ENCODE results near the gene TPSAB1.

The TPSAB1 gene

GRCh38 chr16:1288813-1289476 lies 48.4 kb downstream of the TPSAB1 start:
- DNase-seq = no peak

- DNase-seq = no peak
Measured at GRCh38 chr16:1289477-1289866, 49.0 kb downstream of the TPSAB1 start.

- no peak for DNase-seq
Measured at GRCh38 chr16:1290063-1290501, 49.6 kb downstream of the TPSAB1 start.

- no peak for DNase-seq
Measured at GRCh38 chr16:1290860-1291575, 50.5 kb downstream of the TPSAB1 start.

- DNase-seq = no peak
Measured at GRCh38 chr16:1291576-1291974, 51.1 kb downstream of the TPSAB1 start.

Measured in fibroblast of skin of right biceps (primary cell).